LNCaP clone FGC (cell line): ENCODE data around the gene ART4.

ENCODE experiments used
- DNase-seq: peaks from one replicate; pipeline ENCODE4 v3.0.0-alpha.2; 2011; ENCODE audit warnings: low read depth
- H3K4me3 ChIP-seq: 2 replicates; pipeline ENCODE4 v1.5.1; 2011; ENCODE audit warnings: mild to moderate bottlenecking, low read depth, low read length, control low read depth
- TF ChIP-seq, protein P1 (sequence below): IDR thresholded peaks from 2 replicates; pipeline ENCODE4 v1.5.1; 2012; ENCODE audit warnings: mild to moderate bottlenecking; ENCODE audit not compliant: control insufficient read depth, insufficient read depth; ENCODE audit errors: extremely low read depth

ART4 gene

GRCh38 chr12:14844401-14844800 lies 1.1 kb upstream of the ART4 start:
- TF ChIP-seq, protein P1, sequence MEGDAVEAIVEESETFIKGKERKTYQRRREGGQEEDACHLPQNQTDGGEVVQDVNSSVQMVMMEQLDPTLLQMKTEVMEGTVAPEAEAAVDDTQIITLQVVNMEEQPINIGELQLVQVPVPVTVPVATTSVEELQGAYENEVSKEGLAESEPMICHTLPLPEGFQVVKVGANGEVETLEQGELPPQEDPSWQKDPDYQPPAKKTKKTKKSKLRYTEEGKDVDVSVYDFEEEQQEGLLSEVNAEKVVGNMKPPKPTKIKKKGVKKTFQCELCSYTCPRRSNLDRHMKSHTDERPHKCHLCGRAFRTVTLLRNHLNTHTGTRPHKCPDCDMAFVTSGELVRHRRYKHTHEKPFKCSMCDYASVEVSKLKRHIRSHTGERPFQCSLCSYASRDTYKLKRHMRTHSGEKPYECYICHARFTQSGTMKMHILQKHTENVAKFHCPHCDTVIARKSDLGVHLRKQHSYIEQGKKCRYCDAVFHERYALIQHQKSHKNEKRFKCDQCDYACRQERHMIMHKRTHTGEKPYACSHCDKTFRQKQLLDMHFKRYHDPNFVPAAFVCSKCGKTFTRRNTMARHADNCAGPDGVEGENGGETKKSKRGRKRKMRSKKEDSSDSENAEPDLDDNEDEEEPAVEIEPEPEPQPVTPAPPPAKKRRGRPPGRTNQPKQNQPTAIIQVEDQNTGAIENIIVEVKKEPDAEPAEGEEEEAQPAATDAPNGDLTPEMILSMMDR, result no peak
- no peak overlapping the region for H3K4me3 ChIP-seq
- DNase-seq, result no peak

- H3K4me3 ChIP-seq, result no peak overlapping the region
- TF ChIP-seq, protein P1, result no peak
- DNase-seq, result no peak
These were observed 1.0 kb downstream of the ART4 start for GRCh38 chr12:14842315-14842714.

DNA sequence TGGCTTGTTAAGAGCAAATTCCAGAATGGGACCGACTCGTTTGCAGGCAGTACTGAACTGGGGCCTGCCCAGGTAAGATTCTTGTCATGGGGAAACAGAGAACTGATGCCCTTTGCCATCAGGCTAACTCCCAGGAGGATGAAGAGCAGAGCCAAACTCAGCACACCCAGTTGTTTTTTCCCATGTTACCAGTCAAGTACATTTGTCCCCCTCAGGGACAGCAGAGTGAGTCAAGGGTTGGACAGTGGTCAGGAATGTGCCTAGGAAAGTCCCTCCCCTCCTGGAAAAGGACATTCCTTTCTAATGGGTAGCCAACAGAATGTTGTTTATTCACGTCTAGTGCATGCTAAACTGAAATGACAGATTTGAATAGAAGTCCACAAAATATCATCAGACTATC lies 1.6 kb downstream of the ART4 start:
- H3K4me3 ChIP-seq, result no peak overlapping the region
- TF ChIP-seq, protein P1, result no peak
- DNase-seq, result no peak

DNA sequence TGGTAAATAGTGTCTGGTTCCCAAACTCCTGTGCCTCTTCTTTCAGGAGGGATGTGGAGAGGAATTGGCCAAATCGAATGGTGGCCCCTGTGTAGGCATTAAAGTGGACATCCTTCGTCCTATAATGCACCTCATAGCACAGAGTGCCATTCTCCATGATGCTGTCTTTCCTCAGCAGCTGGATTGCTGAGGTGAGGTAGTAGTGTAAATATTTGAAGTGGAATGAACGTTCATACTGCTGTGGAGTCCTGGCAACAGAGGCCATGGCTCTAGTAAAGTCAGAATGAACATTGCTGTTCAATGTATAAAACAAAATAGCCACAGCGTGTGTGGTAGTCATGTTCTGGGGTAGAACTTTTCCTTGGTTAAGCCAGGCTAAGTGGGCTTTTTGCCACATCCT lies 2.7 kb downstream of the ART4 start:
- TF ChIP-seq, protein P1, result no peak
- no peak overlapping the region for H3K4me3 ChIP-seq
- no peak for DNase-seq

DNA sequence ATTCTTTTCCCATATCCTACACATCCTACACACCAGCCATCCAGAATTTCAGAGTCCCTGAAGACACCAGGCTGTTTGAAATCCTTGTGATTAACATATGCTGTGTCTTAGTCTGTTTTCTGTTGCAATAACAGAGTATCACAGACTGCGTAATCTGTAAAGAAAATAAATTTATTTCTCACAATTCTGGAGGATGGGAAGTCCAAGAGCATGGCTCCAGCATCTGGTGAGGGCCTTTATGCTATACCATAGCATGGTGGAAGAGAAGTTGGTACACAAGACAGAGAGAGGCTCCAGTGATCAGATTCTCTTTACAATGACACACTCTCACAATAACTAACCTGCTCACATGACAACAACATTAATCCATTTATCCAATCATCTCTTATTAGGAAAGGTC lies 4.1 kb downstream of the ART4 start:
- TF ChIP-seq, protein P1, result no peak
- H3K4me3 ChIP-seq, result no peak overlapping the region
- no peak for DNase-seq

DNA sequence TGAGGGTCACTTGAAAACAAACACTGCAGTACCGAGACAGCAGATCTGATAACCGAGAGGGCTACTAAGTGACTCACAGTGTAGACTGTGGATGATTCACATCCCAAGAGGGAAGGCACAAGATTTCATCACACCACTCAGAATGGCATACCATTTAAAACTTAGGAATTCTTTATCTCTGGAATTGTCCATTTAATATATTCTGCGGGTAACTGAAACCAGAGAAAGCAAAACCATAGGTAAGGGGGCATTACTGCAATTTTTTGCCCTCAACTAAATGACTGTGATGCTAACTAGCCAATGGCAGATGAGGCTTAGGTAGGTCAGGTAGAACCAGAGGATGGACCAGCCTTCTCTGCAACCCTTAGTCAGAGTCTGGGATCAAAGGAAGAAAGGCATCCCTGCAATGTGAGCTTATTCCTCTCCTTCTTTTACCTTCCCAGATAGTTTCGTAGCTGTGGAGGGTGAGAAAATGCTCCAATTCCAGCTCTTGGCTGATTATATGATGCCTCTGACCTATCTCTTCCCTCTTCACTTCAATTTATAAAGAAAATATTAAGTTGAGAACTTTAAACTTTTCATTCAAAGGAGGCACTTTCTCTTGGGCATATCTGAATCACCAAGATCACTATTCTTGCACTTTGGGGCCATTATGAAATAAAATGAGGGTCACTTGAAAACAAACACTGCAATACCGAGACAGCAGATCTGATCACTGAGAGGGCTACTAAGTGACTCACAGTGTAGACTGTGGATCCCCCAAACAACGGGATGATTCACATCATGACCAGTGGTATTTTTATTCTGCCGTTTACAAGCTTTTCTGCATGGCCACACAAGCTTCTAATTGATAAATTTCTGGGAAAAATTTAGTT lies 6.8 kb downstream of the ART4 start:
- TF ChIP-seq, protein P1, result no peak
- DNase-seq, result no peak
- H3K4me3 ChIP-seq, result no peak overlapping the region

DNA sequence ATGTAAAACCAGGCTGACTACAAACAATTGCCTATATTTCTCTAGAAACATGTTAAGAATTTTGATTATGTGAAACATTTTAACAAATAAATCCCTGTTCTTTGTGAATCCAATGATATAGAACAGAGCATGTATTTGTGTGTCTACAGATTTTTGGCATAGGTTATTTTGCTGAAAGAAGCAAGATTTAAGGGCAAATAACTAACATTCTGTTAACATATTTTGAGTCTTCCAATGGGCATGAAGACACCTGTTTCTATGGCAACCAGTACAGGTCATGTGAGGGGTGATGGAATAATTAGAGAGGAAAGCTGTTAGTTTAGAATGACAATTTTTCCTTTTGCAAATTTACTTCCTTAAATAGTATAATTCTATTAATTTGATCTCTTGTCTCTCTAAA lies 8.8 kb downstream of the ART4 start:
- H3K4me3 ChIP-seq, result no peak overlapping the region
- TF ChIP-seq, protein P1, result no peak
- DNase-seq, result no peak
